ENCODE data around the gene GPR26. TPM values are rescaled to one million over a fixed set of nuclear protein-coding genes. Genes with fewer than 3 reads are reported as not detected.

Gene GPR26
- total RNA-seq, 4 donors from 2014 or later = not detected

DNA sequence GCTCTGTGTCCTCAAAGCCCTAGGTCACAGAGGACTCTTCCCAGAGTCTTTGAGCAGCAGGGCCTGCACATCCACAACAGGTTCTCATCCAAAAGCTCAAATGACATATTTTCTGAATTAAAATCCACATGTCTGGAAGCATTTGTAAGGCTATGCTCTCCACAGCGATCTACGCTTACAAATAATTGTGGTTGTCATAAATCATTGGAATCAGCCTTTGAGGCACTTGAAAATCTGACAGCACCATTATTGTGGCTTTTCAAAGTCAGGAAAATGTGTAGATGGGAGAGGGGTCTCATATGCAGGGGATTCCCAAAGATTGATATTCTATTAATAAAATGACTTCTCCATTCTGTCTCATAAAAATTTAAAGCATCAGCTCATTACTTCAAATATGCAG is 16.3 kb downstream of the GPR26 start:
- Histone ChIP-seq H3K9me3 (no peaks in the 10 kb centered on the region), H3K4me3 (replicated peaks in 1 of 3) (no peak overlapping the region), H3K27ac (no peak overlapping the region), H3K27me3 (no peaks in the 10 kb centered on the region), H3K4me1 (no peaks in the 10 kb centered on the region), H3K36me3 (no peaks in the 10 kb centered on the region)
- TF ChIP-seq, protein P1, sequence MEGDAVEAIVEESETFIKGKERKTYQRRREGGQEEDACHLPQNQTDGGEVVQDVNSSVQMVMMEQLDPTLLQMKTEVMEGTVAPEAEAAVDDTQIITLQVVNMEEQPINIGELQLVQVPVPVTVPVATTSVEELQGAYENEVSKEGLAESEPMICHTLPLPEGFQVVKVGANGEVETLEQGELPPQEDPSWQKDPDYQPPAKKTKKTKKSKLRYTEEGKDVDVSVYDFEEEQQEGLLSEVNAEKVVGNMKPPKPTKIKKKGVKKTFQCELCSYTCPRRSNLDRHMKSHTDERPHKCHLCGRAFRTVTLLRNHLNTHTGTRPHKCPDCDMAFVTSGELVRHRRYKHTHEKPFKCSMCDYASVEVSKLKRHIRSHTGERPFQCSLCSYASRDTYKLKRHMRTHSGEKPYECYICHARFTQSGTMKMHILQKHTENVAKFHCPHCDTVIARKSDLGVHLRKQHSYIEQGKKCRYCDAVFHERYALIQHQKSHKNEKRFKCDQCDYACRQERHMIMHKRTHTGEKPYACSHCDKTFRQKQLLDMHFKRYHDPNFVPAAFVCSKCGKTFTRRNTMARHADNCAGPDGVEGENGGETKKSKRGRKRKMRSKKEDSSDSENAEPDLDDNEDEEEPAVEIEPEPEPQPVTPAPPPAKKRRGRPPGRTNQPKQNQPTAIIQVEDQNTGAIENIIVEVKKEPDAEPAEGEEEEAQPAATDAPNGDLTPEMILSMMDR (IDR thresholded peaks at IDR 0.05) = no peak
- TF ChIP-seq POLR2A (IDR thresholded peaks at IDR 0.05) = no peak
- WGBS, 2 donors = 93 to 95% methylated on average over 2 of the region's 2 CpGs
- DNase-seq = no peak
- intact Hi-C loops (cut with DNase I) = no loop called here

DNA sequence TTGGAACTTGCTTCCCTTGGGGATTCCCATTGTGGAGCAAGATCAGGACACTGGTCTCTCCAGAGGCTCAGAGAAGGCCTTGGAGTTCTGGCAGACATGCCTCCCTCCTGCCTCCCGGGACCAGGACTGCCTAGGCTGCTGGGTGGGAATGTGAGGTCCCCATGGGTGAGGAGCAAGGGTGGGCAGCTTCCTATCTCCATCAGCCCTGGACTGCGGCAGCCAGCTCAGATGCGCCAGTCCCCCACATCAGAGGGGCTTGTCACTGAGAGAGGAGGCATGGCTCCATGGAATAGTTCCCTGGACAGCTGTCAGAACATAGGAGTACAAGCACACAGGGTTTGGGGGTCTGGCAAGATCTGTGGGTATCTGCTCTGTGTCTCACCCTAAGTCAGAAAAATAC is 17.3 kb downstream of the GPR26 start:
- Histone ChIP-seq H3K4me3 (replicated peaks in 1 of 3) (no peak overlapping the region), H3K36me3 (no peaks in the 10 kb centered on the region), H3K4me1 (no peaks in the 10 kb centered on the region), H3K9me3 (no peaks in the 10 kb centered on the region), H3K27me3 (no peaks in the 10 kb centered on the region), H3K27ac (no peak overlapping the region)
- no peak for TF ChIP-seq POLR2A (IDR thresholded peaks at IDR 0.05)
- TF ChIP-seq, protein P1 (IDR thresholded peaks at IDR 0.05) = no peak
- intact Hi-C loops (cut with DNase I) = no loop called here
- WGBS, 2 donors = 100% methylated on average over 1 of the region's 3 CpGs; no CpG with 5 or more reads in 1 of the 2 donors
- no peak for DNase-seq

DNA sequence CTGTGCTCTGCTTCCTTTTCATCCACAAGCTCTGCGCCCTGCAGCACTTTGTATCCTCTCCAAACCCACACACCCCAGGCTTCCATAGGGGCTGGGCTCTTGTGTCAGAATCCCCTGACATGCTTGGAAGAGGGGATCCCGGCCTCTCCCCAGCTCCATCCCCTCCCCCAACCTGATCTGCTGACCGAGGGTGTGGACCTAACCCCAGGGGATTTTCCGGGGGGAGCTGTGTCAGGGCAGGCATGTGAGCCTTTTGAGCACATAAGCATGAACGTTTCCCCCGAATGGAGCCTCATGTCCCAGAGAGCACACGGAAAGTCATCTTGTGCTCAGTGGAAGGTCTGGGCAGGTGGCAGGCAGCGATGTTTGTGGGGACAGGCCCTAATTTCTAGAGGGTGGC is 17.7 kb downstream of the GPR26 start:
- WGBS, 2 donors = 66 to 74% methylated on average over 8 of the region's 8 CpGs
- DNase-seq = no peak
- intact Hi-C loops (cut with DNase I) = no loop called here
- Histone ChIP-seq H3K36me3 (no peaks in the 10 kb centered on the region), H3K4me3 (replicated peaks in 1 of 3) (no peak overlapping the region), H3K27ac (no peak overlapping the region), H3K4me1 (no peaks in the 10 kb centered on the region), H3K9me3 (no peaks in the 10 kb centered on the region), H3K27me3 (no peaks in the 10 kb centered on the region)
- TF ChIP-seq, protein P1 (IDR thresholded peaks at IDR 0.05) = no peak
- no peak for TF ChIP-seq POLR2A (IDR thresholded peaks at IDR 0.05)

DNA sequence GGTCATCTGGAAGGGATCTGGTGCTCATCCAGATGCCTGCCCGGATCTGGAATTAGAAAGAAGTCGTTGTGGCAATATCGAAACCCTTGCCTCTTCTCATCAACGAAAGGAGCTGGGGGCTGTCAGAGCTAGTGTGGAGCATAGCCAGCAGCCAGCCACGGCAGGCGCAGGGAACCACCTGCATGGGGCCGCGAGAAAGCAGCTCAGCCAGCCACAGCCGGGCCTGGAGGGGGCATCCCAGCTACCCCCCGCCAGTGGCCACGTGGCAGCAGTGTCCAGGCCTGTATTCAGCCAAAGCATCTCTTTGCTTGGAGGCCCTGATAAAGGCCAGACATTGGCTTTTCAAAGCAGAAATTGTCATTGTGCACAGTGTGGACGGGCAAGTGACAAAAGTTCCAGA is 19.1 kb downstream of the GPR26 start:
- Histone ChIP-seq H3K27me3 (no peaks in the 10 kb centered on the region), H3K4me3 (replicated peaks in 1 of 3) (no peak overlapping the region), H3K9me3 (no peaks in the 10 kb centered on the region), H3K27ac (no peak overlapping the region), H3K36me3 (no peaks in the 10 kb centered on the region), H3K4me1 (no peaks in the 10 kb centered on the region)
- WGBS, 2 donors = 75 to 81% methylated on average over 12 of the region's 12 CpGs
- TF ChIP-seq, protein P1 (IDR thresholded peaks at IDR 0.05) = no peak
- no peak for TF ChIP-seq POLR2A (IDR thresholded peaks at IDR 0.05)
- intact Hi-C loops (cut with DNase I) = no loop called here
- DNase-seq = no peak

DNA sequence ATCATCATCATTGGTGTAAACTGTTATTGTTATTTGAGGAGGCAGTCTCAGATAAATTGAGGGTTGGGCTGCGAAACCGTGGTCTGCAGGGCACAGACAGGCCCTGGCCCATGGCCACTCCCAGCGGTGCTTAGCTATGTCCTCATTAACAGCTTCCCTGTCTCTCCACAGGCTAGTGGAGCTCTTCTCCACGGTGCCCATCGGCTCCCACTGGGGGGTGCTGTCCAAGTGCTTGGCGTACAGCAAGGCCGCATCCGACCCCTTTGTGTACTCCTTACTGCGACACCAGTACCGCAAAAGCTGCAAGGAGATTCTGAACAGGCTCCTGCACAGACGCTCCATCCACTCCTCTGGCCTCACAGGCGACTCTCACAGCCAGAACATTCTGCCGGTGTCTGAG is 21.6 kb downstream of the GPR26 start:
- Histone ChIP-seq H3K36me3 (no peaks in the 10 kb centered on the region), H3K27me3 (no peaks in the 10 kb centered on the region), H3K4me1 (no peaks in the 10 kb centered on the region), H3K27ac (no peak overlapping the region), H3K9me3 (no peaks in the 10 kb centered on the region), H3K4me3 (replicated peaks in 1 of 3) (no peak overlapping the region)
- TF ChIP-seq POLR2A (IDR thresholded peaks at IDR 0.05) = no peak
- TF ChIP-seq, protein P1 (IDR thresholded peaks at IDR 0.05) = no peak
- DNase-seq = no peak
- WGBS, 2 donors = 30 to 48% methylated on average over 6 to 13 of the region's 13 CpGs
- intact Hi-C loops (cut with DNase I) = no loop called here
